ENCODE measurements around the gene HEY2.

The HEY2 gene

DNA sequence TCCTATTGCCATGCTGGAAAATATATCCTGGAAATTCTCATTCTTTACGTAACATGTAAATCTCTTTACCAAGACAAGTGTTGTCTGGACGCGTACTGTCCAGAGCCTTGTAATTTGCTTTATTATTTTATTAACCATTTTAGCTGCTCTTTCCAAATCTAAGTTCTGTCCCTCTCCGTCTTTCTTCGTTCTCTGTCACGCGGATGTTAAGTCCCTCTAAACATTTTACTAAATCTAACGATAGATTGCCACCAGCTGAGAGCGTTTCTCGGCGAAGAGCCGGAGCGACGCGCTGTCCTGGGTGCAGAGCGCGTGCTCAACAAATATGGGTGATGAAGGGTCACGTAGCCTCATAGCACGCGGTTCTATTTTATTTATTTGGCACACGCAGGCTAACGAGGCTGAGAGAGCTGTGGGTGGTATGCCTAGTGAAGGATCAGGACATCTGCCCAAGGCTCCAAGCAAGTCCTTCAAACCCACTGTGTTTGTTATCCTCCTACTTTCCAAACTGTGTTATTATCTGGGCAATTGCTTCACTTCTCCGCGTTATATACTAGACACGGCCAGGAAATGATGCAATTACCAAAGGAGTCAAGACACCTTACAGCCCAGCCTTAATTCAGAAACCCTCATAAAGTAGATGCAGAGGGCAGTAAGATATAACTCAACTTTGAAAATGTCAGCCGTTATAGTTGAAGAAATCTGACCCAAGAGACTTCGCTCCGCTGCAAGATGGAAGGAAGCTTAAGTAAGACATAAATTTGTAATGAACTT, 31.3 kb downstream of the HEY2 start (continued):
- TF ChIP-seq, protein P1, sequence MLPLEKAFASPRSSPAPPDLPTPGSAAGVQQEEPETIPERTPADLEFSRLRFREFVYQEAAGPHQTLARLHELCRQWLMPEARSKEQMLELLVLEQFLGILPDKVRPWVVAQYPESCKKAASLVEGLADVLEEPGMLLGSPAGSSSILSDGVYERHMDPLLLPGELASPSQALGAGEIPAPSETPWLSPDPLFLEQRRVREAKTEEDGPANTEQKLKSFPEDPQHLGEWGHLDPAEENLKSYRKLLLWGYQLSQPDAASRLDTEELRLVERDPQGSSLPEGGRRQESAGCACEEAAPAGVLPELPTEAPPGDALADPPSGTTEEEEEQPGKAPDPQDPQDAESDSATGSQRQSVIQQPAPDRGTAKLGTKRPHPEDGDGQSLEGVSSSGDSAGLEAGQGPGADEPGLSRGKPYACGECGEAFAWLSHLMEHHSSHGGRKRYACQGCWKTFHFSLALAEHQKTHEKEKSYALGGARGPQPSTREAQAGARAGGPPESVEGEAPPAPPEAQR (tag by site-specific recombination; IDR thresholded peaks at IDR 0.05), result peak; percentile 43; the same call in 1 of the 2 replicates
- TF ChIP-seq, protein P2, sequence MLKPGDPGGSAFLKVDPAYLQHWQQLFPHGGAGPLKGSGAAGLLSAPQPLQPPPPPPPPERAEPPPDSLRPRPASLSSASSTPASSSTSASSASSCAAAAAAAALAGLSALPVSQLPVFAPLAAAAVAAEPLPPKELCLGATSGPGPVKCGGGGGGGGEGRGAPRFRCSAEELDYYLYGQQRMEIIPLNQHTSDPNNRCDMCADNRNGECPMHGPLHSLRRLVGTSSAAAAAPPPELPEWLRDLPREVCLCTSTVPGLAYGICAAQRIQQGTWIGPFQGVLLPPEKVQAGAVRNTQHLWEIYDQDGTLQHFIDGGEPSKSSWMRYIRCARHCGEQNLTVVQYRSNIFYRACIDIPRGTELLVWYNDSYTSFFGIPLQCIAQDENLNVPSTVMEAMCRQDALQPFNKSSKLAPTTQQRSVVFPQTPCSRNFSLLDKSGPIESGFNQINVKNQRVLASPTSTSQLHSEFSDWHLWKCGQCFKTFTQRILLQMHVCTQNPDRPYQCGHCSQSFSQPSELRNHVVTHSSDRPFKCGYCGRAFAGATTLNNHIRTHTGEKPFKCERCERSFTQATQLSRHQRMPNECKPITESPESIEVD (tag by site-specific recombination; IDR thresholded peaks at IDR 0.05), result peak; percentile 50; the same call in 1 of the 2 replicates
- TF ChIP-seq TRIM28 (IDR thresholded peaks at IDR 0.05; ENCODE audit: borderline replicate concordance, low read length) (peak; percentile 94), ZNF239 (tag by site-specific recombination; IDR thresholded peaks at IDR 0.05) (peak; percentile 80; the same call in 1 of the 2 replicates), ZNF2 (tag by site-specific recombination; IDR thresholded peaks at IDR 0.05) (peak; percentile 44), ZNF391 (tag by site-specific recombination; IDR thresholded peaks at IDR 0.05; ENCODE audit: borderline replicate concordance, low read depth) (no peak), ZFHX2 (tag by site-specific recombination; conservative IDR thresholded peaks at IDR 0.05) (peak; percentile 86), ZBTB48 (tag by site-specific recombination; IDR thresholded peaks at IDR 0.05) (peak; percentile 77; the same call in 1 of the 2 replicates), ZNF629 (tag by site-specific recombination; IDR thresholded peaks at IDR 0.05) (peak; percentile 77), BCL11B (tag by site-specific recombination; IDR thresholded peaks at IDR 0.05; ENCODE audit: low read depth) (0 out of 2 replicates have a peak, but pooled peaks have one; percentile 23), ZNF24 (tag by site-specific recombination; IDR thresholded peaks at IDR 0.05) (peak; percentile 92), ZNF585B (tag by site-specific recombination; IDR thresholded peaks at IDR 0.05) (no peak), ZNF571 (tag by site-specific recombination; IDR thresholded peaks at IDR 0.05) (no peak), IKZF3 (tag by site-specific recombination; IDR thresholded peaks at IDR 0.05) (peak; percentile 90), EGR2 (tag by site-specific recombination; IDR thresholded peaks at IDR 0.05; ENCODE audit: low read depth) (peak; percentile 63), ZNF76 (tag by site-specific recombination; IDR thresholded peaks at IDR 0.05; ENCODE audit: borderline replicate concordance, low read depth) (peak; percentile 34), ZNF19 (tag by site-specific recombination; IDR thresholded peaks at IDR 0.05; ENCODE audit: low read depth) (no peak), ZNF660 (tag by site-specific recombination; IDR thresholded peaks at IDR 0.05) (peak; percentile 63; the same call in 1 of the 2 replicates), ZIC2 (tag by site-specific recombination; IDR thresholded peaks at IDR 0.05) (peak; percentile 30), HOXD13 (CRISPR knock-in tag; IDR thresholded peaks at IDR 0.05; ENCODE audit: borderline replicate concordance) (peak; percentile 73; the same call in 1 of the 2 replicates), ZNF157 (tag by site-specific recombination; IDR thresholded peaks at IDR 0.05) (no peak), ZBTB20 (tag by site-specific recombination; IDR thresholded peaks at IDR 0.05) (peak; percentile 74)
- TF ChIP-seq, protein P3, sequence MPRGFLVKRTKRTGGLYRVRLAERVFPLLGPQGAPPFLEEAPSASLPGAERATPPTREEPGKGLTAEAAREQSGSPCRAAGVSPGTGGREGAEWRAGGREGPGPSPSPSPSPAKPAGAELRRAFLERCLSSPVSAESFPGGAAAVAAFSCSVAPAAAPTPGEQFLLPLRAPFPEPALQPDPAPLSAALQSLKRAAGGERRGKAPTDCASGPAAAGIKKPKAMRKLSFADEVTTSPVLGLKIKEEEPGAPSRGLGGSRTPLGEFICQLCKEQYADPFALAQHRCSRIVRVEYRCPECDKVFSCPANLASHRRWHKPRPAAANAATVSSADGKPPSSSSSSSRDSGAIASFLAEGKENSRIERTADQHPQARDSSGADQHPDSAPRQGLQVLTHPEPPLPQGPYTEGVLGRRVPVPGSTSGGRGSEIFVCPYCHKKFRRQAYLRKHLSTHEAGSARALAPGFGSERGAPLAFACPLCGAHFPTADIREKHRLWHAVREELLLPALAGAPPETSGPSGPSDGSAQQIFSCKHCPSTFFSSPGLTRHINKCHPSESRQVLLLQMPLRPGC (tag by site-specific recombination; IDR thresholded peaks at IDR 0.05), result peak; percentile 32; the same call in 1 of the 2 replicates
- TF ChIP-seq, protein P4, sequence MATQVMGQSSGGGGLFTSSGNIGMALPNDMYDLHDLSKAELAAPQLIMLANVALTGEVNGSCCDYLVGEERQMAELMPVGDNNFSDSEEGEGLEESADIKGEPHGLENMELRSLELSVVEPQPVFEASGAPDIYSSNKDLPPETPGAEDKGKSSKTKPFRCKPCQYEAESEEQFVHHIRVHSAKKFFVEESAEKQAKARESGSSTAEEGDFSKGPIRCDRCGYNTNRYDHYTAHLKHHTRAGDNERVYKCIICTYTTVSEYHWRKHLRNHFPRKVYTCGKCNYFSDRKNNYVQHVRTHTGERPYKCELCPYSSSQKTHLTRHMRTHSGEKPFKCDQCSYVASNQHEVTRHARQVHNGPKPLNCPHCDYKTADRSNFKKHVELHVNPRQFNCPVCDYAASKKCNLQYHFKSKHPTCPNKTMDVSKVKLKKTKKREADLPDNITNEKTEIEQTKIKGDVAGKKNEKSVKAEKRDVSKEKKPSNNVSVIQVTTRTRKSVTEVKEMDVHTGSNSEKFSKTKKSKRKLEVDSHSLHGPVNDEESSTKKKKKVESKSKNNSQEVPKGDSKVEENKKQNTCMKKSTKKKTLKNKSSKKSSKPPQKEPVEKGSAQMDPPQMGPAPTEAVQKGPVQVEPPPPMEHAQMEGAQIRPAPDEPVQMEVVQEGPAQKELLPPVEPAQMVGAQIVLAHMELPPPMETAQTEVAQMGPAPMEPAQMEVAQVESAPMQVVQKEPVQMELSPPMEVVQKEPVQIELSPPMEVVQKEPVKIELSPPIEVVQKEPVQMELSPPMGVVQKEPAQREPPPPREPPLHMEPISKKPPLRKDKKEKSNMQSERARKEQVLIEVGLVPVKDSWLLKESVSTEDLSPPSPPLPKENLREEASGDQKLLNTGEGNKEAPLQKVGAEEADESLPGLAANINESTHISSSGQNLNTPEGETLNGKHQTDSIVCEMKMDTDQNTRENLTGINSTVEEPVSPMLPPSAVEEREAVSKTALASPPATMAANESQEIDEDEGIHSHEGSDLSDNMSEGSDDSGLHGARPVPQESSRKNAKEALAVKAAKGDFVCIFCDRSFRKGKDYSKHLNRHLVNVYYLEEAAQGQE (tag by site-specific recombination; IDR thresholded peaks at IDR 0.05), result peak; percentile 39
- TF ChIP-seq, protein P5, sequence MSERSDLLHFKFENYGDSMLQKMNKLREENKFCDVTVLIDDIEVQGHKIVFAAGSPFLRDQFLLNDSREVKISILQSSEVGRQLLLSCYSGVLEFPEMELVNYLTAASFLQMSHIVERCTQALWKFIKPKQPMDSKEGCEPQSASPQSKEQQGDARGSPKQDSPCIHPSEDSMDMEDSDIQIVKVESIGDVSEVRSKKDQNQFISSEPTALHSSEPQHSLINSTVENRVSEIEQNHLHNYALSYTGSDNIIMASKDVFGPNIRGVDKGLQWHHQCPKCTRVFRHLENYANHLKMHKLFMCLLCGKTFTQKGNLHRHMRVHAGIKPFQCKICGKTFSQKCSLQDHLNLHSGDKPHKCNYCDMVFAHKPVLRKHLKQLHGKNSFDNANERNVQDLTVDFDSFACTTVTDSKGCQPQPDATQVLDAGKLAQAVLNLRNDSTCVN (tag by site-specific recombination; optimal IDR thresholded peaks at IDR 0.05), result peak; percentile 76
- TF ChIP-seq, protein P6, sequence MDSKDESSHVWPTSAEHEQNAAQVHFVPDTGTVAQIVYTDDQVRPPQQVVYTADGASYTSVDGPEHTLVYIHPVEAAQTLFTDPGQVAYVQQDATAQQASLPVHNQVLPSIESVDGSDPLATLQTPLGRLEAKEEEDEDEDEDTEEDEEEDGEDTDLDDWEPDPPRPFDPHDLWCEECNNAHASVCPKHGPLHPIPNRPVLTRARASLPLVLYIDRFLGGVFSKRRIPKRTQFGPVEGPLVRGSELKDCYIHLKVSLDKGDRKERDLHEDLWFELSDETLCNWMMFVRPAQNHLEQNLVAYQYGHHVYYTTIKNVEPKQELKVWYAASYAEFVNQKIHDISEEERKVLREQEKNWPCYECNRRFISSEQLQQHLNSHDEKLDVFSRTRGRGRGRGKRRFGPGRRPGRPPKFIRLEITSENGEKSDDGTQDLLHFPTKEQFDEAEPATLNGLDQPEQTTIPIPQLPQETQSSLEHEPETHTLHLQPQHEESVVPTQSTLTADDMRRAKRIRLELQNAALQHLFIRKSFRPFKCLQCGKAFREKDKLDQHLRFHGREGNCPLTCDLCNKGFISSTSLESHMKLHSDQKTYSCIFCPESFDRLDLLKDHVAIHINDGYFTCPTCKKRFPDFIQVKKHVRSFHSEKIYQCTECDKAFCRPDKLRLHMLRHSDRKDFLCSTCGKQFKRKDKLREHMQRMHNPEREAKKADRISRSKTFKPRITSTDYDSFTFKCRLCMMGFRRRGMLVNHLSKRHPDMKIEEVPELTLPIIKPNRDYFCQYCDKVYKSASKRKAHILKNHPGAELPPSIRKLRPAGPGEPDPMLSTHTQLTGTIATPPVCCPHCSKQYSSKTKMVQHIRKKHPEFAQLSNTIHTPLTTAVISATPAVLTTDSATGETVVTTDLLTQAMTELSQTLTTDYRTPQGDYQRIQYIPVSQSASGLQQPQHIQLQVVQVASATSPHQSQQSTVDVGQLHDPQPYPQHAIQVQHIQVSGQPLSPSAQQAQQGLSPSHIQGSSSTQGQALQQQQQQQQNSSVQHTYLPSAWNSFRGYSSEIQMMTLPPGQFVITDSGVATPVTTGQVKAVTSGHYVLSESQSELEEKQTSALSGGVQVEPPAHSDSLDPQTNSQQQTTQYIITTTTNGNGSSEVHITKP (tag by site-specific recombination; IDR thresholded peaks at IDR 0.05), result no peak

Measured in HEK293 (cell line).